ENCODE data around the gene RFC5. TPM values are rescaled to one million over a fixed set of nuclear protein-coding genes. Genes with fewer than 3 reads are reported as not detected.

Gene RFC5
- total RNA-seq, 4 donors from 2014 or later: 4.8 to 17.3 (median 8.4) TPM

- peaks cover 0 to 6% (median 2%) of the 10 kb centered on the region in 4 donors for H3K4me1 ChIP-seq
- no peaks in the 10 kb centered on the region for H3K36me3 ChIP-seq
- WGBS, 2 donors: 94 to 96% methylated on average over 3 of the region's 3 CpGs
- no peak overlapping the region for H3K27ac ChIP-seq
- no peak for TF ChIP-seq CTCF (IDR thresholded peaks at IDR 0.05)
- no peak for TF ChIP-seq POLR2A (IDR thresholded peaks at IDR 0.05)
- no peak for TF ChIP-seq EP300 (IDR thresholded peaks at IDR 0.05)
- H3K9me3 ChIP-seq: no peaks in the 10 kb centered on the region
- DNase-seq (ENCODE audit: low spot score in 2 of 2): no peak
- H3K4me3 ChIP-seq: no peak overlapping the region
- no peaks in the 10 kb centered on the region for H3K27me3 ChIP-seq
Observed at GRCh38 chr12:118011961-118012360, 4.5 kb upstream of the RFC5 start.

- 86 to 89% methylated on average over 3 of the region's 3 CpGs for whole genome bisulfite sequencing, 2 donors
- TF ChIP-seq EP300 (IDR thresholded peaks at IDR 0.05) (no peak), POLR2A (IDR thresholded peaks at IDR 0.05) (no peak), CTCF (IDR thresholded peaks at IDR 0.05) (no peak)
Observed at GRCh38 chr12:118013283-118013682, 3.2 kb upstream of the RFC5 start.

GRCh38 chr12:118015306-118015705 is 1.2 kb upstream of the RFC5 start:
- Histone ChIP-seq H3K9me3 (no peaks in the 10 kb centered on the region), H3K27me3 (no peaks in the 10 kb centered on the region), H3K36me3 (peaks cover 0 to 13% (median 0%) of the 10 kb centered on the region in 3 donors), H3K27ac (no peak overlapping the region), H3K4me3 (no peak overlapping the region), H3K4me1 (peaks cover 0 to 19% (median 5%) of the 10 kb centered on the region in 4 donors)
- no peak for TF ChIP-seq POLR2A (IDR thresholded peaks at IDR 0.05)
- no peak for TF ChIP-seq CTCF (IDR thresholded peaks at IDR 0.05)
- TF ChIP-seq EP300 (IDR thresholded peaks at IDR 0.05): no peak
- 86 to 91% methylated on average over 2 of the region's 2 CpGs for WGBS, 2 donors
- no peak for DNase-seq (ENCODE audit: low spot score in 2 of 2)

More at GRCh38 chr12:118013283-118013682, 3.2 kb upstream of the RFC5 start:
- no peaks in the 10 kb centered on the region for H3K27me3 ChIP-seq
- H3K27ac ChIP-seq: no peak overlapping the region
- H3K36me3 ChIP-seq: no peaks in the 10 kb centered on the region
- no peak overlapping the region for H3K4me3 ChIP-seq
- peaks cover 0 to 19% (median 5%) of the 10 kb centered on the region in 4 donors for H3K4me1 ChIP-seq
- DNase-seq (ENCODE audit: low spot score in 2 of 2): no peak
- H3K9me3 ChIP-seq: no peaks in the 10 kb centered on the region

GRCh38 chr12:118015944-118016343 is 559 bp upstream of the RFC5 start:
- no peaks in the 10 kb centered on the region for H3K9me3 ChIP-seq
- 25 to 28% methylated on average over 9 of the region's 9 CpGs for WGBS, 2 donors
- peaks cover 0 to 19% (median 5%) of the 10 kb centered on the region in 4 donors for H3K4me1 ChIP-seq
- H3K27ac ChIP-seq: peak overlapping the region in 1 of 4 donors; percentile 71
- no peak for DNase-seq (ENCODE audit: low spot score in 2 of 2)
- no peaks in the 10 kb centered on the region for H3K27me3 ChIP-seq
- H3K36me3 ChIP-seq: peaks cover 0 to 20% (median 0%) of the 10 kb centered on the region in 3 donors
- H3K4me3 ChIP-seq: peak overlapping the region; percentile 1 to 81 (median 66)
- no peak for TF ChIP-seq CTCF (IDR thresholded peaks at IDR 0.05)
- no peak for TF ChIP-seq POLR2A (IDR thresholded peaks at IDR 0.05)
- no peak for TF ChIP-seq EP300 (IDR thresholded peaks at IDR 0.05)

- Histone ChIP-seq H3K36me3 (peaks cover 0 to 40% (median 0%) of the 10 kb centered on the region in 3 donors), H3K4me3 (no peak overlapping the region), H3K27ac (no peak overlapping the region), H3K4me1 (peaks cover 0 to 19% (median 5%) of the 10 kb centered on the region in 4 donors), H3K9me3 (no peaks in the 10 kb centered on the region), H3K27me3 (no peaks in the 10 kb centered on the region)
- TF ChIP-seq CTCF (IDR thresholded peaks at IDR 0.05) (no peak), EP300 (IDR thresholded peaks at IDR 0.05) (no peak), POLR2A (IDR thresholded peaks at IDR 0.05) (no peak)
- DNase-seq (ENCODE audit: low spot score in 2 of 2): no peak
Observed at GRCh38 chr12:118017926-118018325, 1.4 kb downstream of the RFC5 start.

Data from tibial nerve (tissue), 4 donors.